ENCODE measurements around the gene SUPT6H.
"Not testable (repeated sequence)": the region's sequence is repeated elsewhere in the genome, so short reads cannot be mapped to it uniquely, and the experiment has no call there.

SUPT6H gene

DNA sequence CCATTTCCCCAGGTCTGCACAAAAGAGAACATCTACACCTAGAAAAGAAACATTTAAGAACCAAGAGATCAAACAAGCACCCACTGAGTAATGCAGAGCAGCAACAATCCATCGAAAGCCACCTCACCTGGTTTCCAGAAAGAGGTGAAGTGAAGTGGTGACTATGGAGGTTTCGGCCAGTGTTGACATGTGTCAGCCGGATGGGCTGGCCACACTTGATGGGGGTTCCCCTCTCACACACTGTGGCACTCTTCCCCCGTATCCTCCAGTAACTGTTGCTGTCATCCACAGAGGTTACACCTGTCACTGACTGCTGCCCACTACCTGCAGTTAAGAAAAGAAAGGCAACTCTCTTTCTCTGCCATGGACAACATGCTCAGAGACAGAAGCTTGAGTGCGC lies 6.8 kb upstream of the SUPT6H start:
- no peak for DNase-seq

DNA sequence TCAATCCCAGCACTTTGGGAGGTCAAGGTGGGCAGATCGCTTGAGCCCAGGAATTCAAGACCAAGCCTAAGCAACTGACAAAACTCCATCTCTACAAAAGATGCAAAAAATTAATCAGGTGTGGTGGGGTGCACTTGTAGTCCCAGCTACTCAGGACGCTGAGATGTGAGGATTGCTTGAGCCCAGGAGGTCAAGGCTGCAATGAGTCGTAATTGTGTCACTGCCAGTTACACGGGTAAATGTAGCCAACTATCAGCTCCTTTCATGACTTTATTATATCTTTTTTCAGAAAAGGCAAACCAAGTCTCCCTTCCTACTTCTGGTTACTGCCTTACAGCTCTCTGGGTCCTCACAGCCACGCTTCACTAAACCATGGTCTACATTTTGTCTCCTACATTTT lies 4.2 kb upstream of the SUPT6H start:
- DNase-seq: no peak

- not testable (repeated sequence) for DNase-seq
Measured at GRCh38 chr17:28658342-28658741, 3.7 kb upstream of the SUPT6H start.

- DNase-seq: not testable (repeated sequence)
Measured at GRCh38 chr17:28658766-28659496, 3.1 kb upstream of the SUPT6H start.

DNA sequence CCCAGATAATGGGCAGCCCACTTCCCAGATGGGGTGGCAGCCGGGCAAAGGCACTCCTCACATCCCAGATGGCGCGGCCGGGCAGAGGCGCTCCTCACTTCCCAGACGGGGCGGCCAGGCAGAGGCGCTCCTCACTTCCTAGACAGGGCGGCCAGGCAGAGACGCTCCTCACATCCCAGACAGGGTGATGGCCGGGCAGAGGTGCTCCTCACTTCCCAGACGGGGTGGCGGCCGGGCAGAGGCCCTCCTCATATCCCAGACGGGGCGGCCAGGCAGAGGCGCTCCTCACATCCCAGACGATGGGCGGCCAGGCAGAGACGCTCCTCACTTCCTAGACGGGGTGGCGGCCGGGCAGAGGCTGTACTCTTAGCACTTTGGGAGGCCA lies 2.5 kb upstream of the SUPT6H start:
- not testable (repeated sequence) for DNase-seq

DNA sequence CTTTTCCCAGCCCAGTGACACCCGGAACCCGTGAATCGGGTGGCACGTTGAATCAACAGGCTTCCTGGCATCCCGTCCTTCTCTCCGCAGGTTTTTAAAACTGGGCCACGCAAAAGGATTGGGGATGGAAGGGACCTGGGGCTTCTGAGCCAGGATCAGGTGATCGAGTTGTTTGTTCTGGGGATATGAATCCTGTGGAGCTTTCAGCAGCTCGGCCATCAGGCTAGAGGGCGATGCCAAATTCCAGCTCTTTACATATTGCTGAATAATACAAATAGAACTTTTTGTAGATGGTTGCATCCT lies 473 bp downstream of the SUPT6H start:
- no peak for DNase-seq

DNA sequence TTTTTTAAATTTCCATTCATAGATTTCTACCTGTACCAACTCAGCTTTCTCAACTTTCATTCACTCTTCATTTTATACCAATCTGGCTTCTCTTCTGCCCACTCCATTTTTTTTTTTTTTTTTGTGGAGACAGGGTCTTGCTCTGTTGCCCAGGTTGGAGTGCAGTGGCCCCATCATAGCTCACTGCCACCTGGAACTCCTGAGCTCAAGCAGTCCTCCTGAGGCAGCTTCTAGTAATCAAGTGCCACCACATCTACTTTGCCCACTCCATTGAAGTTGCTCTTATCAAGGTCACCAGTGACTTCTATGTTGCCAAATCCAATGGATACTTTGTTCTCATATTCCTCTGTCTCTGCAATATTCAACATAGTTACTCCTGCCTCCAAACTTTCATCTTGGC lies 1.7 kb downstream of the SUPT6H start:
- DNase-seq: no peak

DNA sequence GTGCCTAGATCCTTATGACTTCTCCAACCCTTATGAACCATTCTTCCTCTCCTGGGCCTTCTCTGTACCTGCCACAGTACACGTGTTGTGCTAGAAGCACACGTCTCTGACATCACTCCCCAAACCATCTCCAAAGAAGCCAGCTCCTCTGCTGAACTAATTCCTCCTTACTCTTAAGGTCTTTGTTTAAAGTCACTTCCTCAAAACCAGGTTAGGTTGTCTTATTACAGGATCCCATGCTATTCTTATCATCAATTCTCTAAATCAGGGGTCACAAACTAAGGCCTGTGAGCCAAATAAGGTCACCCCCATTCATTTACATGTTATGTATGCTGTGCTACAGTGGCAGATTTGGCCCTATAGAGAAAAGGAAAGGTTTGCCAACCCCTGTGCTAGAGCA lies 4.0 kb downstream of the SUPT6H start:
- DNase-seq: no peak

DNA sequence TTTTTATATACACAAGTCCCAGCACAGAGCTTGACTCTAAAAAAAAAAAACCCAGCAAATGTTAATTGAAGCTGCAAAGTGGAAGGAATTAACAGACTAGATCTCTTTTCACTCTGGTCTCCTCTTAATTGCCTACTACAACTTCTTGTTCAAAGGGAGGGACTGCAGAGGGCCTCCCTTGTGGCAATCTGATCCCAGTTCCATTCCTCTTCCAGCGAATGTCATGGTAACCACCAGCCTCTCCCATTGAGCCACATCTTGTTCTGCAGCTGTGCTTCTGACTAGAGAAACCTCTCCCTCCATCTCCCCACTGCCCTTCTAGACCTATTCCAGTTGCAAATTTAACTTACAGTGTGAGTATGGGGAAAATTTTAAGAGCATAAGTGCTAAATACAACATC lies 5.9 kb downstream of the SUPT6H start:
- no peak for DNase-seq

DNA sequence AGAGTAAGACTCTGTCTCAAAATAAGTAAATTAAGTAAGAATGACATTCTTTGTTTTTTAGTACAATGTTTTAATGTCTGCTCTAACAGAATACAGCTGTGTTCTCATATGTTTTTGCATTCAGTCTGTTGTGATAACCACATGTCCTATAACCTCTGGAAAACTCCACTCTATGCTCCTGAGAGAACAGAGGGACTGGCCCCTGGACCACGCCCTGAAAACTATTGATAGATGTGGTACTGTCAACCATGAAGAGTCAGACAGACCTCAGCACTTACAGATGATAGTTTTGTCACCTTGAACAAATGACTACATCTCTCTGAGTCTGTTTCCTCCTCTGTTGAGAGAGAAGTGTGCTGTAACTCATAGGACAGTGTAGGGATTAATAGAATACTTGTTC lies 7.9 kb downstream of the SUPT6H start:
- DNase-seq: no peak

DNA sequence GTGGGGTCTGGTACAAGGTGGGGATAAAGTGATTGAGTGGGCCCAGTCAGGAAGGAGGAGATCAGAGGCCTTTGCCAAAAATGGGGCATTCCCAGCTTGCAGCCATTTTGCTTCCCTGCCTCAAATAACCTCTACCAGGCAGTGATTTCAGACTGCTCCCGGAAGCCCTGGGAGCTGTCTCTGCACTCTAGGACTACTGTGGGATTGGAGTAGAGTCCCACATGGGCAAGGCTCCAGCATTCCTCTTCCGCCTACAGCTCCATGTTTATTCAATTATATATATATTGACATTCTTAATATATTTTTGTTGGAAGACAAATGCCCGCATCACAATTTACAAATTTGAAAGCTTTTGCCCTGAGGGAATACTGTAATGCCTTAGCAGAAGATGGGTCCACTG lies 13.5 kb downstream of the SUPT6H start:
- DNase-seq: no peak

DNA sequence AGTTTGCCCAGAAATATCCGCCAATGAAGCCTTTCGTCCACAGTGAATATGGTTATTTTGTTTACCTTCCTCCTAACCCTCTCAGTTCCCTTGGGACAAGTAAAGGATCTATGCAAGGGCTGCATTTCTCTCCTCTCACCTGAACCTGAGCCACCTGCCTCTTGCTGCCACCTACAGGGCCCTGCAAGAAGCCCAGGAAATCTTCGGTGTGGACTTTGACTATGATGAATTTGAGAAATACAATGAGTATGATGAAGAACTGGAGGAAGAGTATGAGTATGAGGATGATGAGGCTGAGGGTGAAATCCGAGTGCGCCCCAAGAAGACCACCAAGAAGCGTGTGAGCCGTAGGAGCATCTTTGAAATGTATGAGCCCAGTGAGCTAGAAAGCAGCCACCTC lies 14.0 kb downstream of the SUPT6H start:
- DNase-seq: no peak

- DNase-seq: no peak
Measured at GRCh38 chr17:28682655-28683054, 20.6 kb downstream of the SUPT6H start.

DNA sequence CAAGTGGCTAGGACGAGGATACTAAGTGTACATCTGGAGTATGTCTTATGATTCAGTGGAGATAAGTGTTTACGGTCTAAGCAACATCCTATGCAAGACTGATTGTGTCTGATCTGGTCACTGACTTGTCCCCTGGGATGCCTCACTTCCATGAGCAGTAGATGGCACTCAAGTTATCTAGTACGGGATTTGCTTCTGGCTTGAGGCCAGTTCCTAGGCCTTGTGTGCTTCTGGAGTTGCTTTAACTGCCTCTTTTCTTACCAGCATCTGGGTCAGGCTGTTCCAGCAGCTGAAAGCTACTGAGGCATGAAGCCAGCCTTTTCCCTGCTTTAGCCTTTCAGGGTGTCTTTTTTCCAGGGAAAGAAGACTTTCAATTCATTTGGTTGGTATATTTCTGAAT lies 23.0 kb downstream of the SUPT6H start:
- DNase-seq: no peak

GRCh38 chr17:28685366-28685765 lies 23.4 kb downstream of the SUPT6H start:
- no peak for DNase-seq

DNA sequence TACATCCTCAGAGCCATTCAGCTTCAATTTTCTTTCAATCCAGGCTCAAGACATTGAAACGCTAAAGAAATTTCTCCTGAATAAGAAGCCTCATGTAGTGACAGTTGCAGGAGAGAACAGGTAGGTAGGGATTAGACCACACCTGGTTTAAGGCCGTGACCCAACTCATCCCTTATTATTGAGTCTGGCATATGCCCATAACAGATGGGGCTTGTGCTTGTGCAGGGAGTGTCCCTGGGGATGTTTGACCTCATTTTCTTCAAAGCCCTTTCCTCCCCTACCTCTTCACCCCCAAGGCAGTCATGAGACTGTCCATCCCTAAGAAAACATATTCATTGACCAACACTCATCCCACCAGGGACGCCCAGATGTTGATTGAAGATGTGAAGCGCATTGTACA lies 24.3 kb downstream of the SUPT6H start:
- no peak for DNase-seq

DNA sequence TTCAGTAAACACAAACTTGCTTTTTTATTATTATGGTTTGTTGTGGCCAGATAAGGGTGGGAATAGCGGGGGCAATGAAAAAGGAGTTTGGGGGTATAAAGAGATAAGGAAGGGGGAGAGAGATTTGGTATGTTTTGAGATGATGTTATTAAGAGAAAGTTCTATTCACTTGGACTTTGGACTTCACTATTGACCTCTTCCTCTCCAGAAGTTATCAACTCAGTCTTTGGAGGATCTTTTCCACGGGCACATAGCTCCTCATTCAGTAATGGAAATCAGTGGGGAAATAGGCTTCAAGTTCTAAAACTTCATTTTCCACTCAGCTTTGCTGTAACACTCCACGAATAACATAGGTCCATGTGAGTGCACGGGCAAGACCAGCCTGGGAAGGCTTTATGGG lies 26.5 kb downstream of the SUPT6H start:
- DNase-seq: no peak

GRCh38 chr17:28689011-28689410 lies 27.0 kb downstream of the SUPT6H start:
- no peak for DNase-seq

- no peak for DNase-seq
Measured at GRCh38 chr17:28693869-28694268, 31.9 kb downstream of the SUPT6H start.

- no peak for DNase-seq
Measured at GRCh38 chr17:28698253-28698941, 36.4 kb downstream of the SUPT6H start.

GRCh38 chr17:28700278-28700677 lies 38.3 kb downstream of the SUPT6H start:
- DNase-seq: no peak

- DNase-seq: no peak
Measured at GRCh38 chr17:28700830-28701492, 39.0 kb downstream of the SUPT6H start.

GRCh38 chr17:28702026-28702751 lies 40.2 kb downstream of the SUPT6H start:
- DNase-seq: no peak

DNA sequence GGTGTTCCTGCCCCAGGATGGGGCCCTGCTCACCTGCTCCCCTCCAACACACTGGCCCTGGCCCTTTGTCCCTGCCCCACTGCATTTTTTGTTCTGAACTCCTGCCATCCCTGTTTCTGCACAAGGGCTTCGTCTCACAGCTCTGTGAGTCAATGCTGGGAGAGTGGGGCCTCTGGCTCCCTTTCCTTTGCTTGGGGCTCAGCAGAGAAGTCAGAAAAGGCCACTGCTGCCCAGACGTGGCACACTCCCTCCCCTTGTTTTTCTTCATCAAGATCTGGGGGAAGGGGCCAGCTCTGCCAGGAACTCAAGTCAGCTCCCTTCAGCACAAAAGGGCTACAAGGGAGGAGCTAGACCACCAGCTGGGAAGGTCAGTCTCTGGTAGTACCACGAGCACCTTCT lies 40.7 kb downstream of the SUPT6H start:
- no peak for DNase-seq

All from activated CD8-positive, alpha-beta memory T cell treated with anti-CD3 and anti-CD28 coated beads, Interleukin-2, amount 50 U/mL, for 48 hours (primary cell).